Kidney tubule cell (primary cell): ENCODE measurements around the gene DCAF15.

Experiments used
- DNase-seq: peaks from one replicate; pipeline ENCODE4 v3.0.0-alpha.2; 2018; ENCODE audit warnings: low spot score

Gene DCAF15

GRCh38 chr19:13976446-13976845 lies 24.1 kb downstream of the DCAF15 start:
- no peak for DNase-seq

GRCh38 chr19:13977803-13978202 lies 25.5 kb downstream of the DCAF15 start:
- no peak for DNase-seq

GRCh38 chr19:13978351-13979243 lies 26.3 kb downstream of the DCAF15 start:
- peak; percentile 18 for DNase-seq

DNA sequence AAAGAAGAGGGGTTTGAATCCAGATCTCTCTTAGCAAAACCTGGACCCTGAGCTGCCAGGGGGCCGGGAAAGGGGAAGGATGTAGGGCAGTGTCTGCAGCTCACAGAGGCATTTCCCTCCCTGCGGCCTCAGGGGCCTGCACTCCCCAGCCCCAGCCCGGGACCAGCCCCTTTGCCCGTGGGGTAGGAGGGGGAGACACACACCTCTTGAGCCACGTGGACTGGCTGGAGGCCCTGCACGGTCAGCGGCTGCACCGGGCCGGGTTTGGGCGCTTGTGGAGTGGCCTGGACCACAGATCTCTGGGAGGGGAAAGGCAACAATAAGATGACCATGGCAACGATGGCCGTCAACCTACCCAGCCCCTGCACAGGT lies 26.9 kb downstream of the DCAF15 start:
- DNase-seq = no peak

DNA sequence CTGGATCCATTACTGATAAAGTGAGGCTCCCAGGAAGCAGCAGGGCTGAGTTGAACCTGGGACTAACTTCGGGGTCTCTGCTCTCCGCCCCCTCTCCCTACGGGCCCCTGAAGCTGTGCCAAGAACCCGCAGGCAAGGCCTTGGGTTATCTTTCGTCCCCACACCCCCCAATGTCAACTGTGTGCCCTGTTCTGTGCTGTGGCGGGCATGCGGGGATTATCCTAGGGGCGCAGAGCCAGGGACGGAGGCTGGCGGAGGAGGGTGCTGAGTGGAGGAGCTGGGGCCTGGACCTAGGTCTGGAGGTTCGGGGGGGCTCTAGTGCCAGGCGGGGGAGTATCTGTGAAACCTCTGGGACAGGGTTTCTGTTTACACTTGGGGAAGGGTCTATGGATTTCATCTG lies 27.4 kb downstream of the DCAF15 start:
- DNase-seq = no peak

DNA sequence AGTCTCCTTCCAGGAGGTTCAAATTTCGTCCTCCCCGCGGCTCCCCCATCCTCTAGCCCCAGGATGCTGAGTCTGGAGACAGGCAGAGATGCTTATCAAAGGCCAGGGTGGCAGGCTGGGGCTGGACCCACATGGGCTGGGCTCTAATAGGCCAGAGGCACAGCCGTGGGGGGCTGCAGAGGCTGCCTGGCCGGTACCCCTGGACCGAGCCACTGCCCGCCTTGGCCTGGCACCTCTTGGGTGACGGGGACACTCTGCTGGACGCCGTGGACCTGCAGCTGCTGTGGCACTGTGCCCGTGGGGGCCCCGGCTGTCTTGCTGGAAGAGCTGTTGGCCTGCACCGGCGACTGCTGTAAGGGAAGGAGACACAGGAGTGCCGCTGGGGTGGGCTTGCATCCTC lies 28.0 kb downstream of the DCAF15 start:
- DNase-seq = no peak

DNA sequence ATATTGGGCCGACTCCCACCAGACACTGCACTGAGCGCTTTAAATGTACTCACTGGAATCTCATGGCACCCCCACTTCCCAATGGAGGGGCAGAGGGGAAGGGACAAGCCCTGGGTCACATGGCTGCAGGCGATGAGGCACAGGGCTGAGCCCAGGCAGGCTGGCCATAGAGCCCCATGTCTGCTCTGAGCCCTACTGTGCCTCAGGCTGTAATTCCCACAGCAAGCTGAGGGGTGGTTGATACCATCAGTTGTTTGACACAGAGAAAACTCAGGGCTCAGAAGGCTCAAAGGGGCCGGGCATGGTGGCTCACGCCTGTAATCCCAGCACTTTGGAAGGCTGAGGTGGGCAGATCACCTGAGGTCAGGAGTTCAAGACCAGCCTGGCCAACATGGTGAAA lies 28.7 kb downstream of the DCAF15 start:
- no peak for DNase-seq

- DNase-seq = no peak
These were observed 29.2 kb downstream of the DCAF15 start for GRCh38 chr19:13981467-13981866.

- DNase-seq = no peak
These were observed 29.7 kb downstream of the DCAF15 start for GRCh38 chr19:13981988-13982501.

DNA sequence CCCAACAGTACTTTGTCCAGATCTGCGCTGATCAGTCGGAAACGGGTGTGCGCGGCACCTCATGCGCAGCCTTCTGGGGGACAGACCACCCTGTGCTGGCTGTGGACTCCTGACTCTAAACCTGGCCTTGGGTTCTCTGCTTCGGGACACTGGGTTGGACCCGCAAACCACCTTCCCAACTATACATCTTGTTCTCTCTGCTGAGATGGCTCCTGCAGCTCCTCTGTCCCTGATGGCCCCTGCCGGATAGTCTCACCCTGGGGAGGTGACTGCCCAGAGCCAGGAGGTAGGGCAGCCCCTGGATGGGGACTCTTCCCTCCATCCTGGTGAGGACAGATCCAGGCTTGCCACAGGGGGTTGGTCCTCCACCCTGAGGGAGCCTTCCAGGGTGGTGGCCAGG lies 30.5 kb downstream of the DCAF15 start:
- DNase-seq = no peak

- DNase-seq = no peak
These were observed 31.0 kb downstream of the DCAF15 start for GRCh38 chr19:13983213-13983889.

GRCh38 chr19:13984186-13984585 lies 31.9 kb downstream of the DCAF15 start:
- no peak for DNase-seq

DNA sequence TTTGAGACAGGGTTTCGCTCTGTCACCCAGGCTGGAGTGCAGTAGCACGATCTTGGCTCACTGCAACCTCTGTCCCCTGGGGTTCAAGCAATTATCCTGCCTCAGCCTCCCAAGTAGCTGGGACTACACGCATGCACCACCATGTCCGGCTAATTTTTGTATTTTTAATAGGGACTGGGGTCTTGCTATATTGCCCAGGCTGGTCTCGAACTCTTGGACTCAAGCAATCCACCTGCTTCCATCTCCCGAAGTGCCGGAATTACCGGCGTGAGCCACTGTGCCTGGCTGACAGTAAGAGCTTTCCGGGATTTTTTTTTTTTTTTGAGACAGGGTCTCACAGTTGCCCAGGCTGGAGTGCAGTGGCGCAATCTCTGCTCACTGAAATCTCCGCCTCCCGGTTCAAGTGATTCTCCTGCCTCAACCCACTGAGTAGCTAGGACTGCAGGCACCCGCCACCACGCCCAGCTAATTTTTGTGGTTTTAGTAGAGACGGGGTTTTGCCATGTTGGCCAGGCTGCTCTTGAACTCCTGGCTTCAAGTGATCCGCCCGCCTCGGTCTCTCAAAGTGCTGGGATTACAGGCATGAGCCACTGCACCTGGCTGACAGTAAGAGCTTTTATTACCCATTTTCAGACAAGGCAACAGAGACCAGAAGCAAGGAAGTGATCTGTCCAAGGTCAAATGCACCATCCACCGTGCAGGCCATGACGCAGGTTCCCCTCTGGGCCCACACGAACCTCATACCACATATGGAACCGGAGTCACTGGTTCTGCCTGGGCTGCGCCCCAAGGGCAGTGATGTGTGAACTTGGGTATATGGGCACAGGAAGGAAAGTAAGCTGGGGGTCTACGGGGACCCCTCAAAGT lies 32.8 kb downstream of the DCAF15 start:
- no peak for DNase-seq

DNA sequence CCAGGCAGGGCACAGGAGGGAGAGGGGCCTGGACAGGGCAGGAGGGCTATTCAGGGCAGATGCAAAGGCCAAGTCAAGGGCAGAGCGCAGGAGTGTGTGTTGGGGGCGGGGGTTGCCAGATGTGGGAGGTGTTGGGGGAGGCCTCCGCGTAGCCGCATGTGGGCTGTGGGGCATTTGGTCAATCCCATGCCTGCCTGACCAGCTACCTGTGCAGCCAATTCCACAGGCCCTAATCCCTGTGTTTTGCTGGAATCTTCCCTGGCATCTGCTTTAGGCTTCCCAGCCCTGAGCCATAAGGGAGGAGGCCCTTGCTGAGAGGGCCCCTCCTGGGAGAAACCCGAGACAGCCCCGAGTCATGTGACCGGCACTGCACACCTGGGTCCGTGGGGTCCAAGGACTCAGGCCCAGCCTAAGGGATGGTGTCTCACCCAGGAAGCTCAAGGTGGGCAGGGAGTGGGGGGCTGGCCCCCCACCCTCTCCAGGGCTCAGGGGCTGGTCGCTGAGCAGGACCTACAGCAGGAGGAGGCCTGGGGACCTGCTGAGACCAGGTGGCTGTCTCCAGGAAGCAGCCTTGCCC lies 33.5 kb downstream of the DCAF15 start:
- DNase-seq = peak; percentile 25

DNA sequence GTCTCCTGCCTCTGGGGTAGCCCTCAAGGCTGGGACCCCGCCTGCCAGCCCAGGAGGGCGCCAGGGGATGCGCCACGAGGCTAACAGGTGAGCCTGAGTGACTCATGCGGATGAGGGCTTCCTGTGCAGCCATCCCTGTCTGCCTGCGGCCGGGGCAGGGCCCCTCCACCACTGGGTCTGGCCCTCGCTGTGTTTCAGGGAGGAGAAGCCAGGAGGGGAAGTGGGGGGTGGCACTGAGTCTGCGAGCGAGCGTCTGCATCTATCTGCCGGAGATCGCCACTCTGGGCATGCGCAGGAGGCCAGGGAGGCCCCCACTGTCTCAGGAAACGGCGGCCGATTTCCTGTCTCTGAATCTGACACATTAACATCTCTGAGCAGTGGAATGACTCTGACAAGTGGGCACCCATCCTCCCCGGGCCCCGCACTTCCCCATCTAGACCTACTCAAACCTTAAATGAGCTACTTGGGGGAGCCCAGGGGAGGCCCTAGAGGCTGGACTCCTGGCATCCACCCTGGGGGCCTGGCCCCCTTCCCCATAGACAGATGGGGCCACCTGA lies 34.1 kb downstream of the DCAF15 start:
- DNase-seq = peak; percentile 90

DNA sequence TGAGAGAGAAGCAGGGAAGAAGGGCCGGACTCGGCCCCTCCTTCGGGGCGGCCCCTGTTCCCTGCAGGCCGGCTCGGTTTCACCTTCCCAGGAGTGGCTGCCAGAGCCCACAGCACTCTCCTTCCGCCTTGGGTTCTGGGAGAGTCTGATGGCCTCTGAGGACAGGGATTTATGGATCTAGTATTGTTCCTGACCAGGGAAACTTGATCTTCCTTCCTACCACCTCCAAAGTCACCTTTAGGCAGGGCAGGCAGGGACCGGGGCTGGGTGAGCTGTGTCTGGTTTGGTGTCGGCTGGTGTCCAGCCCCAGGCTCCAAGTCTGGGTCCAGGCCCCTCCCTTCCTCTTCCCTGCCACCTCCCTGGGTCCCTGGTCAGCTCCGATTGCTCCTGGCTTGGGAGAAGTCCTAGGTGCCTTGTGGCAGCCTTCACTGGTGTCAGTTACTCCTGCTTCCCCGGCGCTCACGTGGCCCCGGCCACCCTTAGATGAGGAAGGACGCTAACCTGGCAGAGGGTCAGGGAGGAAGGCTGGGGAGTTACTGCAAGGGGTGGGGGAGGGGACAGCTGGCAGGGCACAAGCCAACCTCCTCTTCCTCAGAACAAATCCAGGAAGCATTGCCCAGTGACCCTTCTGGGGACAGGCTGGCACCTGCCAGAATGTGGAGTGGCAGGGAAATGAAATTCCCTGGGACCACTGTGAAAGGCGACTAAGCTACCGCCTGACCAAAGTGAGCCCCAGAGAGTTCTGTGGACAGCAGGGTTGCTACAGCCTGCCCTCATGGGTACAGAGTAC lies 35.0 kb downstream of the DCAF15 start:
- peak; percentile 31 for DNase-seq

GRCh38 chr19:13989487-13989886 lies 37.2 kb downstream of the DCAF15 start:
- no peak for DNase-seq

DNA sequence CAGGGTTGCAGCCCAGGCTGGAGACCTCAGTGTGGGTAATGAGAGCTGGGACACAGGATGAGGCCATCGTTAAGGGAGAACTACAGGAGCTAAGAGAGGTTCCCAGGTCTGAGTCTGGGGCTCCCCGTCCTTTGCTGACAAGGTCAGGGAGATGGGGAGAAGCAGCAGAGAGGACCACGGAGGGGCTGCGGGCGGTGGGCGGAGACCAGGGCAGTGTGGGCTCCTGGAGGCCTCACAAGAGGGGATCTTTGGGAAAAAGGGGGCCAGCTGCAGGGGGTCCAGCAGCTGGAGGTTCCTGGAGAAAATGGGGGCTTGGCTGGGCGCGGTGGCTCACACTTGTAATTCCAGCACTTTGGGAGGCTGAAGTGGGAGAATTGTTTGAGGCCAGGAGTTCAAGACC lies 37.8 kb downstream of the DCAF15 start:
- no peak for DNase-seq

DNA sequence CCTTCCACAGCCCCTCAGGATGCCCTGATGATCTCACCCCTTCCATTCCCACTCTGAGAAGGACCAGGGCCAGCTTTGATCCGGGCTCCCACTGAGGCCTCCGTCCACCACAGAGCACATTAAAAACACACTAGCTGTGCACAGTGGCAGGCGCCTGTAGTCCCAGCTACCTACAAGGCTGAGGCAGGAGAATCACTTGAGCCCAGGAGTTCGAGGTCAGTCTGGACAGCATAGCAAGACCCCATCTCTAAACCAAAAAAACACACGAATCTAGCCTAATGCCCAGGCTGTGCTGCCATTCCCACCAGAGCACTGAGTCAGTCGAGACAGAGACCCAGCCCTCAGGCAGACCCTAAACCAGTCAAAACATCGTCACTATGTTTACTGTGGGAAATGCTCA lies 39.7 kb downstream of the DCAF15 start:
- no peak for DNase-seq

DNA sequence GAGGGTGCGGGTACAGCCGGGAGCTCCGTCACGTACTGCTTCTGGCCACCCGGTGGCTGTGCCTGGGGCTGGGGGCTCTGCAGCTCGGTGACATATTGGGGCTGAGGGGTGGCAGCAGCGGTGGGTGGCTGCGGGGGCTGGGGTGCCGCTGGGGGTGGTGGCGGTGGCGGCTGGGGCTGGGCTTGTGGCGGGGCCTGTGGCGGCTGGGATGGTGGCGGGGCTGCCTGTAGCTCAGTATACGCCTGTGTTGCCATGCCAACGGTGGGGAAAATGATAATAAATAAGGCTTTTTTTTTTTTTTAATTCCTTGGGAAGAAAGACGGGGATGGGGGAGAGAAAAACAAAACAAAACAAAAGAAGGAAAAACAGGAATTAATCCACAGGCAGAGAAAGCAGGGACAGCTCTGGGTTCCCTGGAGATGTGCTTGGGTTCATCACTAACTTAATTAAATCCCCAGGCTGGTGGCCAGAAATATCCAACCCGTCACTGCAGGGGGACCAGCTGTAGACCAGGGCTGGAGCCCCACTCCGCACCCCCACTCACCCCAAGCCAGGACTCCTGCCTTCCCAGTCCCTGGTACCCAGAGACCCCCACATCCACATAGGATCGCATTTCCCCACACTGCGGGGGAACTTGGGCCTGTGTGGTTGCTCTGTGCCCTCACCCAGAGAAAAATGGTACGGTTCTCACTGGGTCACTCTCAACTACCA lies 41.4 kb downstream of the DCAF15 start:
- DNase-seq = no peak
